Keratinocyte (primary cell): Measurements from ENCODE around the gene CMIP. TPM values are rescaled to one million over a fixed set of nuclear protein-coding genes. Genes with fewer than 3 reads are reported as not detected.

Experiments used
- DNase-seq: peaks from one replicate; pipeline ENCODE4 v3.0.0-alpha.2; 2011; ENCODE audit warnings: low read depth, missing footprints, low spot score
- FAIRE-seq: peaks from 2 replicates; lab custom pipeline; 2011; peaks lifted over from hg19 to GRCh38; lab: Jason Lieb, UNC
- H2AFZ ChIP-seq: 2 replicates; pipeline ENCODE4 v1.6.0; 2012; ENCODE audit warnings: low read length, control low read depth, inconsistent platforms; ENCODE audit not compliant: control insufficient read depth
- H3K27ac ChIP-seq: 2 replicates; pipeline ENCODE4 v1.5.1; 2011; ENCODE audit warnings: low read length; ENCODE audit not compliant: control insufficient read depth, insufficient read depth
- H3K27me3 ChIP-seq: 3 replicates; pipeline ENCODE4 v1.6.0; 2011; ENCODE audit warnings: low read length; ENCODE audit not compliant: control insufficient read depth, insufficient read depth; ENCODE audit errors: extremely low read depth
- H3K36me3 ChIP-seq, 2 experiments: 2 replicates in 1 of 2; 3 replicates in 1 of 2; pipeline ENCODE4 v1.5.1; 2011; ENCODE audit warnings: low read length in 2 of 2, mild to moderate bottlenecking in 1 of 2; ENCODE audit not compliant: control insufficient read depth in 2 of 2, insufficient read depth in 2 of 2; ENCODE audit errors: extremely low read depth in 1 of 2
- H3K4me1 ChIP-seq: 3 replicates; pipeline ENCODE4 v1.5.1; 2011; ENCODE audit warnings: low read length; ENCODE audit not compliant: control insufficient read depth, insufficient read depth; ENCODE audit errors: extremely low read depth
- H3K4me2 ChIP-seq: 3 replicates; pipeline ENCODE4 v1.6.0; 2011; ENCODE audit warnings: low read depth, low read length; ENCODE audit not compliant: control insufficient read depth, insufficient read depth; ENCODE audit errors: extremely low read depth
- H3K4me3 ChIP-seq, 3 experiments: fragments of 200-600 bp in 1 of 3; sonication (generic) in 1 of 3; 2 replicates in 2 of 3; 3 replicates in 1 of 3; pipeline ENCODE4 v1.5.1; 2011 to 2016; ENCODE audit warnings: low read length in 3 of 3, mild to moderate bottlenecking in 3 of 3, control low read depth in 2 of 3, inconsistent platforms in 1 of 3, low read depth in 1 of 3, mixed read lengths in 1 of 3, mixed run types in 1 of 3, moderate library complexity in 1 of 3; ENCODE audit not compliant: control insufficient read depth in 2 of 3, insufficient read depth in 2 of 3; ENCODE audit errors: extremely low read depth in 1 of 3
- H3K79me2 ChIP-seq: 2 replicates; pipeline ENCODE4 v1.6.0; 2012; ENCODE audit warnings: low read length; ENCODE audit not compliant: control insufficient read depth, insufficient read depth
- H3K9ac ChIP-seq: 3 replicates; pipeline ENCODE4 v1.6.0; 2011; ENCODE audit warnings: low read length; ENCODE audit not compliant: control insufficient read depth, insufficient read depth; ENCODE audit errors: extremely low read depth
- H3K9me1 ChIP-seq: 3 replicates; pipeline ENCODE4 v1.6.0; 2011; ENCODE audit warnings: low read length; ENCODE audit not compliant: control insufficient read depth, insufficient read depth; ENCODE audit errors: extremely low read depth
- H3K9me3 ChIP-seq: 2 replicates; pipeline ENCODE4 v1.5.1; 2012; ENCODE audit warnings: low read depth, low read length; ENCODE audit not compliant: control insufficient read depth
- H4K20me1 ChIP-seq: 3 replicates; pipeline ENCODE4 v1.6.0; 2011; ENCODE audit warnings: low read length; ENCODE audit not compliant: control insufficient read depth, insufficient read depth; ENCODE audit errors: extremely low read depth
- CTCF ChIP-seq, 3 experiments: IDR thresholded peaks in 1 of 3; conservative IDR thresholded peaks in 1 of 3; optimal IDR thresholded peaks in 1 of 3; 2 replicates in 2 of 3; 3 replicates in 1 of 3; pipeline versions ENCODE3 to v1.5.1; 2011; ENCODE audit warnings: low read length in 3 of 3, mild to moderate bottlenecking in 3 of 3, moderate library complexity in 2 of 3, control low read depth in 1 of 3, inconsistent platforms in 1 of 3; ENCODE audit not compliant: insufficient read depth in 2 of 3; ENCODE audit errors: extremely low read depth in 1 of 3
- EZH2 ChIP-seq: IDR thresholded peaks from one replicate; pipeline ENCODE4 v1.6.1; 2012; ENCODE audit warnings: inconsistent platforms, mild to moderate bottlenecking, low read length, moderate library complexity
- dilution Hi-C: fragments of 300-500 bp; cut with MboI; formaldehyde crosslinking; loops from one replicate; pipeline ENCODE4 v1.7.0; 2020; ENCODE audit warnings: low sequenced_read_pairs; ENCODE audit not compliant: extremely low pct_ligation_motif_present
- polyA plus RNA-seq, 5 experiments: library from polyadenylated mRNA; depleted of rRNA in 3 of 5; stranded (reverse) in 3 of 5; stranded (forward) in 1 of 5; unstranded in 1 of 5; fragments of >200 nt; gene quantifications; 1 replicate in 1 of 5; 2 replicates in 3 of 5; 3 replicates in 1 of 5; pipeline versions ENCODE4 v1.2.1 to v1.2.3, GENCODE V29; 2011 to 2012; ENCODE audit warnings: missing spikeins in 2 of 5, low read depth in 1 of 5, low replicate concordance in 1 of 5

Gene CMIP
- polyA plus RNA-seq, 1 donor (not counting 4 experiments of a cell fraction or from before 2014, with no cell fraction given): 5.0 TPM

GRCh38 chr16:81650281-81650680 lies 205.7 kb downstream of the CMIP start:
- no peak overlapping the region for H3K4me3 ChIP-seq
- dilution Hi-C loops: no loop called here

GRCh38 chr16:81650982-81651562 lies 206.5 kb downstream of the CMIP start:
- peaks cover 15% of the 10 kb centered on the region for H3K4me1 ChIP-seq
- H3K9ac ChIP-seq: no peak overlapping the region
- H3K79me2 ChIP-seq: peaks cover 38% of the 10 kb centered on the region
- peaks cover 10% of the 10 kb centered on the region for H3K9me1 ChIP-seq
- DNase-seq (no peak), FAIRE-seq (no peak)
- no peak overlapping the region for H3K4me2 ChIP-seq
- no peak overlapping the region for H3K27ac ChIP-seq
- H3K27me3 ChIP-seq: no peaks in the 10 kb centered on the region
- no peak for TF ChIP-seq CTCF (optimal IDR thresholded peaks at IDR 0.05 in 1 of 3, IDR thresholded peaks at IDR 0.05 in 1 of 3, conservative IDR thresholded peaks at IDR 0.05 in 1 of 3; ENCODE audit: extremely low read depth in 1 of 3, insufficient read depth in 2 of 3, low read length in 3 of 3)
- no peak for TF ChIP-seq EZH2
- dilution Hi-C loops: no loop called here
- peaks cover 19 to 22% of the 10 kb centered on the region in 2 experiments for H3K36me3 ChIP-seq
- no peak overlapping the region for H3K4me3 ChIP-seq
- H3K9me3 ChIP-seq: no peaks in the 10 kb centered on the region
- H4K20me1 ChIP-seq: peaks cover 9% of the 10 kb centered on the region
- H2AFZ ChIP-seq: no peak overlapping the region

More at GRCh38 chr16:81650281-81650680, 205.7 kb downstream of the CMIP start:
- Histone ChIP-seq H4K20me1 (peaks cover 9% of the 10 kb centered on the region), H3K36me3 (peaks cover 19 to 22% of the 10 kb centered on the region in 2 experiments), H3K9ac (no peak overlapping the region), H3K79me2 (peaks cover 38% of the 10 kb centered on the region), H3K4me1 (peaks cover 22% of the 10 kb centered on the region), H3K4me2 (no peak overlapping the region), H3K9me1 (peaks cover 13% of the 10 kb centered on the region), H3K27ac (no peak overlapping the region), H3K27me3 (no peaks in the 10 kb centered on the region), H3K9me3 (no peaks in the 10 kb centered on the region), H2AFZ (no peak overlapping the region)
- FAIRE-seq: no peak
- DNase-seq: no peak
- TF ChIP-seq EZH2 (no peak), CTCF (optimal IDR thresholded peaks at IDR 0.05 in 1 of 3, IDR thresholded peaks at IDR 0.05 in 1 of 3, conservative IDR thresholded peaks at IDR 0.05 in 1 of 3; ENCODE audit: extremely low read depth in 1 of 3, insufficient read depth in 2 of 3, low read length in 3 of 3) (no peak)
